NCI-H146 (cell line): Measurements from ENCODE around the gene FAM114A1.

Experiments used
- DNase-seq: peaks from one replicate; lab custom pipeline; 2025; lab: John Stamatoyannopoulos, UW

Gene FAM114A1

DNA sequence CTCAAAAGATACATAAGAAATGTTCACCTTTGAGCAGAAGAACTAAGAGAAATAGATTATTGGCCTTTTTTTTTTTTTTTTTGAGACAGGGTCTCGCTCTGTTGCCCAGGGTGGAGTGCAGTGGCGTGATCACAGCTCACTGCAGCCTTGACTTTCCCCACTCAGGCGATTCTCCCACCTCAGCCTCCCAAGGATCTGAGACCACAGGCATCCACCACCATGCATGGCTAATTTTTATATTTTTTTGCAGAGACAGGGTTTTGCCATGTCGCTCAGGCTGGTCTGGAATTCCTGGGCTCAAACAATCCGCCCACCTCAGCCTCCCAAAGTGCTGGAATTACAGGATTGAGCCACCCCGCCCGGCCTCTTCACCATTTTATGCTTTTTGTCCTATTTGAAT lies 8.1 kb upstream of the FAM114A1 start:
- DNase-seq: no peak

DNA sequence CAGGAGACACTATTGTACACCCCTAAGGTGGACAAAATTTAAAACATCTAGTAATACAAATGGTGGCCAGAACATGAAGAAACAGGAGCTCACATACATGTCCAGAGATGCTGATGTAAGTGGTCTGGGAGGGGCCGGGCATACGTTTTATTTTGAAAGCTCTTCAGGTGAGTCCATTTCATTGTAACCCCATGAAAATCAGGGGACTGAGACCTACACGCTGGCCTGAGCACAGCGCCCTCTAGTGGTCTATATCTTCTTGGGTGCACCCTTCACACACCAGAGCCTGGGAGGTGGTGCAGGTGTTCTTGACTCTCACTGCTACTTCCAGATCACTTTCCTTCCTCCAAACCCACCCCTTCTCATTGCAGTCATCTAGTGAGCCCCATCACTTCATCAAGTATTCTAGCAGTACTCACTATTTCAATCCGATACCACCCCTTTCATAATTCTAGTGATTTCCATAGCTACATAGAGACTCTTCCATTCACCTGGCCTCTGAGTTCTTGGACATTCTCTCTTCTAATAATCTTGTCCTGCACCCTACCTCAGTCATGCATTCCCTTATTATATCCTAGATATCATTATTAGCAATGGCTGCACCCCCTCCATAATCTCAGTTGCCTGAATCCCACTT lies 6.7 kb upstream of the FAM114A1 start:
- peak; percentile 4 for DNase-seq

DNA sequence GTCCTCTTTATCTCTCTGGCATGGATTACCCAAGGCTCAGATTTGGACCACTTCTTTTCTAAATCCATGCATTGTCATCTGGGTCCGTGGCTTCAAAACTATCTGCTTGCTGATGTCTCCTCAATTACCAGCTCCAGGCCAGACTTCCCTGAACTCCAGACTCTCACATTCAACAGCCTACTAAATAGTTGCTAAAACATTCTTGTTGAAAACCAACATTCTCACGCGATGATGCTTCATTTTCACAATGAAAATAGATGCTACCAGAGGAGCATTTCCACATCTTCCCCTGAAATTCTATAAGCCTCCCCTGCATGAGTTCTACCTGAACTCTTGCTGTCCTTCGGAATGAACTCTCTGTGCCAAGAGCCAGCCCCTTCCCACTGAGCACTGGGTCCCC lies 5.8 kb upstream of the FAM114A1 start:
- no peak for DNase-seq

DNA sequence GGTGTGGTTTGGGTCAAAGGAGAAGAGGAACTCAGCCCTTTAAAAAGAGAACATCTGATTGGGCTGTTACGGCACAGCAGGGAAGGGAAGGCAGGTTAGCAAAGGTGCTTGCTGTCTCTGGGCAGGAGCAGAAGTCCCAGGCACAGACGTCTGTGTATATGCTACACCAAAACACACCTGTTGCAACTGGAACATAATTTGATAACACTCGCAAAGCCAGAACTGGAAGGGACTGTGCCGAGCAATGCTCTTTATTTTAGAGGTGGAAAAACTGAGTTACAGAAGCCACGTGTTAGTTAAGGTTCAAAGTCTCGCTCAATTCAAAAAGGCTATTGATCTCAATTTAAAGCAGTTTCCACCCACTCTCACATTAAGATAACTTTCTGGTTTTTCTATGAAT lies 2.2 kb upstream of the FAM114A1 start:
- no peak for DNase-seq

DNA sequence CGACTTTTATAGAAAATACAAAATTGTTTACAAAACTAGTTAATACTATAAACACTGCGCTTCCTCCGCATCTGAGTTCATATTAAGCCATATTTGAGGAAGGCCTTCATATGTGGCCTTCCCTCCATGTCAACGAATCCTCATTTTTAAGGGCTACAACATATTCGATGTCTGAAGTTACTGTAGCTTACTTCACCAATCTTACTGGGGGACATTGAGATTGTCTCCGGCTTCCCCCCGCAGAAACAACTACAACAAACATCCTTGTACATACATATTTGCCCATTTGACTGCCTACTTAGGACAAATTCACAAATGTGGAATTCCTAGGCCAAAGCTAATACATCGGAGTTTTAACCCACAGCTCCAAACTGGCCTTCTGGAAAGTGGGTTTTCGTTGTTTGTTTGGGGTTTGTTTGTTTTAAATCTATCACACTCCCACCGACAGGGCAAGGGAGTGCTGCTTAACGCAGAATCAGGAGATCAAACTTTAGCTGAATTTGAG lies 581 bp upstream of the FAM114A1 start:
- no peak for DNase-seq

DNA sequence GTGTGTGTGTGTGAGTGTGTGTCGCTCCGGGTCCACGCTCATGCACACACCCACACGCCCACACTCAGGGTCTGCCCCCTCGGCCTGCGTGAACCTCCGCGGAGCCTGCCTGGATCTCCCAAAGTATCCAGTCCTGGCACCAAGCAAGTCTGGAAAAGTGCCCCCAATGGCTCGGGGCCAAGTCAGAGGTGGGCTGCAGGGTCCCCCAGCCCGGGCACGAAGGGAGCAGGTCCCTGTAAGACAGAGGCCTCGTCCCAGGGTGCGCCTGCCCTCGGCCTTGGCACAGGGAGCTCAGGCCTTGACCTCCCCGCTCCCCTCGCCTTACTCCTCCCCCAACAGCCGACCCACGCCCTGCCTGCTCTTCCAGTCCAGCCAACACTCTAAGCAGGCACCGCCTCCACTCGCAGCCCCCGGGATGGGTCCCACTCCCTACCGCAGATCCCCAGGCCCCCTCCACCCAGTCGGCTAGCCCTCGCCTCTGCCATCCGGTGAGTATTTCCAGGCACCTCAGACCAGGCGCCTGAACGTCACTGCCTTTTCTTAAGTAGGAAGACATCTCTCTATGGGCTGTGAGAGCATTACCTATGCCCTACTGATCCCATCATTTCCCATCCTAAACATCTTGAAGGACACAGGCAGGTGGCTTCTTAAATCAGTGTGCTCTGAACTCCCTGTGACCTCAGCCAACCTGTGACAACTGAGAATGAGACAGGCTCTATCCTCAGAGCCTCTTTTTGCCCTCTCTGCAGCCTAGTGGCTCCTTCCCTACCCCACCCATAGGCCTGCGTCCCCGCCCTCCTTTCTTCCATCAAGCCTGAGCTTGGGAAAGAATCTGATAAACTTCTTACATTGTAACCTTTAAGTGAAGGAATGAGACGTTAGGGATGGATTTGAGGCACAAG lies 704 bp downstream of the FAM114A1 start:
- DNase-seq: no peak

DNA sequence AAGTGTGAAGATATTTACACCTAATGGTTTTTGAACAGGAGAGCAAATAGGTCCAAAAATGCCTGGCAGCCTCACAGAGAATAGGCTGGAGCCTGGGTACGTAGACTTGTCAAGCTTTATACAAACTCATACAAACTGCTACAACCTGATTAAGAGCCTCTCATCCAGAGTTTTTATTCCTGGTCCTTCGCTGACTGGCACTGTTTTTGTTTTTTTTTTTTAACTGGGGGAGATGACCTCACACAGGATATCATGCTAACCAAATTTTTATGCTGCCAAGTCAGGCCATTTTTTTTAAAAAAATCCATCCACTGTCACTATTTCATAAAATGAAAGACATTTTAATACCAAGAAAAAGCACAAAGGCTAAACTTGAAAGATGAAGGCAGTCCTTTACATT lies 1.9 kb downstream of the FAM114A1 start:
- DNase-seq: no peak

DNA sequence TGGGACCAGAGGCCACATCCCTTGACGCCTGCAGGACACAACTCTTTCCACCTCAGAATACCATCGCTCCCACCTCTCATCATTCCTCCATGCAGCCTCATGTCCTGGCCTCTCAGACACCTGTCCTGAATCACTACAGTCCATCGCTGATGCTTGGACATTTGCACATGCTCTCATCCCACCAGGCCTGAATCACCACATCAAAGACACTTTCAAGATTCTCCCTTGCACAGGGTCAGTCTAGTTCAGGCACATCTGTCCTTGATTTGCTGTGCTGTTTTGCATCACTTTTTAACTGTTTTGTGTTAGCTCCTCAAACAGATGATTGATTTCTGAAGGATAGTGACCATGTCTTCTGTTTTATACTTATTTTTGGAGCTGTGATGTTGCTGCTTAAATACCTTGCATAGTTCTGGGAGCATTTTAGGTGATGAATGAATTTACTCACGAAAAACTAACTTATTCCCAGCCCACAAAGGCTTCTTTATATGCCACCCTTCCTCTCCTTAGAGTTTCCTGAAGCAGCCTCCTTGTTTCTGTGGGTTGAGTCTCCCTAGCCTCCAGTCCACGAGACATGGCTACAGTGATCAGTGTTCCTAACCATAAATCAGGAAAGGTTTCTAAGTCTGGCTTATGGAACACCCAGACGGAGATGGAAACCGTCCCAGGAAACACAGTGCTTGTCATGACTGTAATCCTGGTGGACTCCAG lies 2.6 kb downstream of the FAM114A1 start:
- DNase-seq: no peak

DNA sequence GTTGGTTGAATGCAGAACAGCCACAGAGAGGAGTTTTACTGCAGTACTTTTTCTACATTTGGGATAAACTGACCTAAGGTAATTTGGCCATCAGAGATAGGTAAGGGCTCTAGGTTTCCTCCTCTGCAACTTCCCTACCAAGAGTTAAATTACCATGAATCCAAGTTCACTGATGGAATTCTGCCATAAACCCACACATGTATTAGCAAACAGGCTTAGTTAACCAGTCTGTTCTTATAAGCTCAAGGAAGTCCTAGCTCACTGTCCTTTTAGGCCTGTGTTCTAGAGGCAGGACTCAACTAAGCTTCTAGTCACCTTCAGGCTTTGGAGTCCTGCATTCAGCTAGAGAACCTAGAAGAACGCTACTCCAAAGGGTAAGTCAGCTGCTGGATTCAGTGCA lies 4.0 kb downstream of the FAM114A1 start:
- DNase-seq: no peak

DNA sequence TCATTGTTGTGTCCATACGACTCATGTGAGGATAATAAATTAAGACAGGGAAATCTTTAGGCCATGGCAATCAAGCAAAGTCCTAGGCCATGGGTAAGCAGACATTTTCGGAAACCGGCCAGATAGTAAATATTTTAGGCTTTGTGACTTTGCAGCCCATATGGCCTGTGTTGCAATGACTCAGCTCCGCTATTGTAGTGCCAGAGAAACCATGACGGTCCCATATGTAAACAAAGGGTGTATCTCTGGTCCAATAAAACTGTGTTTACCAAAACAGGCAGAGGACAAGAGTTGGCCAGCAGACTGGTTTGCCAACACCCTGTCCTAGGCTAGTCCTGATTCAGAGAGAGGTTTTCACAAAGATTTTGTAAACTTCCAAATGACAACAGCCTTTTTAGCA lies 5.0 kb downstream of the FAM114A1 start:
- no peak for DNase-seq

DNA sequence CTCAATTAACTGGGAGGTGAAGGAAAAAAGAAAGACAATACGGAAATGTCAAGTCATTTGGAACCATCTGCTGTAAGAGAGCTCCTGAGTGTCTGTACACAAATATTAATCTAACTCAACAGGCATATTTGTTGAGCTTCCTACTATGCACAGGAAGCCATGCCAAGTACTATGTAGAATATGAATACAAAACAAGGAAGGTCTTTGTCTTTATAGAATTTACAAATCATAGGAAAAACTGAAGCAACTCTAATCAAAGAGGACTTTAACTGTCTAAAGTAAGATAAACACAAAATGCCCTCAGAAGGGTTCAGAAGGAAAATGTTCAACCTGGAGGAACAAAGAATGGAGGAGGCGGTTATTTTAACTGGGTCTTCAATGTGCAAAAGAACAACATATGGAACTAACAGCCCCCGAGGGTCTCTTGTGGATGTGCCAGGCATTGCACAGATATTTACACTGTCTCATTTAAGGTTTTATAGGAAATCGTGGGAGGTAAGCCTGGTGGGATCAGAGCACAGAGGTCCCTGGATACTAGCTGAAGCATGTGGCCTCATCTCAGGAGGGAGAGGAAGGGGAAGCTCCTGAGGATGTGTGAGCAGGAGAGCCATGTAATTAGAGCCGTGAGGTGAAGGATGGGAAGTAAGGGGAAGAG lies 5.8 kb downstream of the FAM114A1 start:
- no peak for DNase-seq

DNA sequence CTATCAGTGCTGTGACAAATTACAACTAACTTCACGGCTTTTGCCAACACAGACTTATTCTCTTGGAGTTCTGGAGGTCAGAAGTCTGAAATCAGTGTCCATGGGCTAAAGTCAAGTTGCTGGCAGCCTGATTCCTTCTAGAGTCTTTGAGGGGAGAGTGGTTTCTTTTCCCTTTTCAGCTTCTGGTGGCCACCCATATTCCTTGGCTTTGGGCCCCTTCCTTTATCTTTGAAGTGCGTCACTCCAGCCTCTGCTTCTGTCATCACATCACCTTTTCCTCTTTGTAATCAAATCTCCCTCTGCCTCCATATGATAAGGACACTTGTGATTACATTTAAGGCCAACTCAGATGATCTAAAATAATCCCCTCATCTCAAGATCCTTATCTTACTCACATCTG lies 9.0 kb downstream of the FAM114A1 start:
- DNase-seq: no peak

DNA sequence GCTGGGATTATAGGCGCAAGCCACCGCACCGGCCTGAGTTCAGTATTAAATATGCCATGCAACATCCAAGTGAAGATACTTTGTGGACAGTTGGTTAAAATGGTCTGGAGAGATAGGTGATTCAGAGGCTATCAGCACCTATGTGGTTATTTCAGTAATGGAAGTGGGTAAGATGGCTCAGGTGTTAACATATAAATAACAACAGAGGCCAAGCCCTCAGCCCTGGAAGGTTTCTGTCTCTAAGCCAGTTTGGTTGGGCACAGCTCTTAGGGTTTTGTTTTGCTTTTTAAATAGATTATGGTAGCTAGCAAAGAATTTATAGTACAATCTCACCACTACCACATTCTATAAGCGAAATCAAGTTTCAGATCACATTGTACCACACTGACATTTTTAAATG lies 16.6 kb downstream of the FAM114A1 start:
- no peak for DNase-seq

DNA sequence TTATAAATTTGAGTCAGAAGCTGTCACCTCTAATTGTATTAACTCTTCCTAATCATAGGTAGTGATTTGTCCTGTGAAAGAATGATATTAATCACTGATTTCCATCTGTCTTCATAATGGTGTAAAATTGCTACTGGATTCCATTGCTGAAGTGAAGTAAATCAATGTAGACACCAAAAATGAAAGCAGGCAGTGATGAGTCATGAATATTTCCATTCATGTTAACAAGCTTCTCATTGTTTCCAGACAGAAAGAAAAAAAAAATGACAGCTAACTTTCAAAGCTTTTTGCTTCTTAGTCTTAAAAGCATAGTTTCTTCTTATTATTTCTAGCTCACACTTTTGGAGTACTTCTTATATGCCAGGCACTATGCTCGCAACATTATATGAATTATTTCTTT lies 21.5 kb downstream of the FAM114A1 start:
- DNase-seq: no peak

DNA sequence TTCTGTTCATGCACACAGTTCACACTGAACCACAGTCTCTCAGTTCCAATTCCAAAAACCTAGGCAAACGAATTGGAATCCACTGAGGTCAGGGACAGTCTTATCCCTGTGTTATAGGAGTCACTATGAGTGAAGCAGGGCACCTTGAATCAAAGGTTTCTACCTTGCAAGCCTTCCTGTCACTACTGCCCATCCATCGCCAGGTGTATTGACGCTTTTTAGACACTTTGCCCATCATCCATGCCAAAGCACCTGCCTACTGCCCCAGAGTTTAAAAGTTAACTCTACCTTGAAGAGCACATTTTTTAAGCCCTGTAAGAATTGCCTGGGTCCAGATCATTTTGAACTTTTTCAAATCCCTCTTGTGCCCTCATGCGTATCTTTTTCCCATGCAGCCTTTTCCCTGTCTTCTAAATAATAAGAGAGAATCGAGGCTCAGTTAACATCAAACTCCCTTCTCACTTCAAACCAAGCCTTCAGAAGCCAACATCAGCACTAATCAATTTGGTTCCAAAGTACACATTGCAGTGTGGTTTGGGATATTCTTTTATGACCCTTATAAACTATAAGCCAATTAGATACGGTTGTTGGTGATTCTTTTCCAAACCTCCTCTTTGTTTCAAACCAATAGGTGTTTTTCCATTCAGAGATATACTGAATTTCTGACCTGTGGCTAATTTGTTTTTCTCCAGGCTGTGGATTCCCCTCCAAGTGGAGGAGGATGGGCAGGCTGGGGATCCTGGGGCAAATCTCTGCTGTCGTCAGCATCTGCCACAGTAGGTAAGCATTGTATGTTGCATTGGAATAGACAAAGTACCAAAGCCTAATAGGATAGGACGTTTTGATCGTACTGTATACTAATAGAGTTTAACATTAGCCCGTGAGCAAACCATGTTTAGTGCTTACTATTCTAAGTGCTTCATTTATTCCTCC lies 23.7 kb downstream of the FAM114A1 start:
- DNase-seq: no peak

DNA sequence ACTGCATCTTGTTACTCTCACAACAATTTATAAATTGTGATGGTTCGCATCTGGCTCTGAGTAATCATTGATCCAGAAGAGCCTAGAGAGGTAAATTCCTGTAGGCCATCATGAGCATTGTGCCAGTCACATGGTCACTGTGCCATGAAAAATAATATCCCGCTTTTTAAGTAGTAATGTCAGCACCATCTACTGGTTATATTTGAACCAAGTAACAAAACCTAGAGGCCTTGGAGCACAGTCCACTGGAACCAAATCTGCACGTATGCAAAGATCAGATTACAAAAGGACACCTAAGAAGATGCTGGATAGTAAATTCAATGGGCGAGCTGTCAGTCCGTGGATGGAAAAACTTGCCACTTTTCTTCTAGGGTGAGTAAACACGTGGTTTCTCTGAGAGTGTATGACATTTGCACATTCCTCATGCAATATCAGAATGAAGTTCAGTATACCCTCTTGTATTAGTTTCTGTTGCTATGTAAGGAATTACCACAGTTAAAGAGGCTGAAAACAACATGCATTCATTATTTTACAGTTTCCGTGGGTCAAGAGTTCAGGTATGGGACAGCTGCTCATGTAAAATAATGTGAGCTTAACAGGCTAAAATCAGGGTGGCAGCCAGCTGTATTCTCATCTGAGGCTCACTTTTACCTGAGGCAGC lies 26.8 kb downstream of the FAM114A1 start:
- DNase-seq: no peak

DNA sequence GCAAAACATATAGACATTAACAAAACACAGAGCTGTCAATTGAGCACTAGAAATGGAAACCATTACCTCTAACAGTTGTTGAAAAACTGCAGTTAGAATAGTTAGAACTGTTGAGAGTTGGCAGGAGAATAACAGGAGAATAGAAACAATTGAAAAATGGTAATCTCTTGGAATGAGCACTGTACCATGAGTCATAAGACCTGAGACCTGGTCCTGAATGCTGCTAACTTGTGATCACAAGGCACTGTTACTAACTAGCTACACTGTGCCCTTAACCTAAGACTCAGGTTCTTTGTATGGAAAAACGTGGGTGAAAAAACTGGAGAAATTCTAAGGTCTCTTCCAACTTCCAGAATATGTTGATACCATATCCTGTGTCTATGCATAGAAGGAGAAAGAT lies 29.3 kb downstream of the FAM114A1 start:
- DNase-seq: no peak

DNA sequence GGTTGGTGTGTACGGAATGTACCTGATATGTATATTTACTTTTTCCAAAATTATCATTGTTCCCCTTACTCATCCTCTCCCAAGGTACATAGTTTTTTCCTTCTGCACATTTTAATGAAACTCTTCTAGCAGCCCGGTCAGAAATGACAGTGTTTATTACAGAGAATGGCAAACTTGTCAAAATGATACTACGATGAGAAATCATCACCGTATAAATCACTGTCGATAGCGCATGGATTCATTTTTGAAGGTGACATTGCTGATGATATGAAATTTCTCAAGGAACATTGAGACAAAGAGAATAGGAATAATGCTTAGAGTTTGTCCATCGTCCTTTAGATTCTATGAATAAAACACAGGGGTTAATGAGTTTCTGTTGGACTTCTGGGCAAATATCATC lies 30.6 kb downstream of the FAM114A1 start:
- no peak for DNase-seq

DNA sequence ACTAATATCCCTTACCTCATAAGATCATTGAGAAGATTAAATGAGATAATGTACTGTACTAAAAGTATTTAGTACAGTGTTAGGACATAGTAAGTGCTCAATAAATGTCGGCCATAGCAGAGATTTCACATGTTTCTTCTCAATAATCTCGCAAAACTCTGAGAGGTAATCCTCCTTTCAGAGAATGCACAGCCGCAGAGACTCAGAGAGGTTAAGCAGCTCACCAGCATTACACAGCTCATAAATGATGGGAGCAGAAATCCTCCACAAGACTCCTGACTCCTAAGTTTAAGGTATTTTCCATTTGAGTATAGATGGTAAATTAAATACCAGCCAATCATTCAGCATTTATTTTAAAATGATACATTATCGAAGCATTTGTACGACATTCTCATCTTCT lies 34.6 kb downstream of the FAM114A1 start:
- no peak for DNase-seq

DNA sequence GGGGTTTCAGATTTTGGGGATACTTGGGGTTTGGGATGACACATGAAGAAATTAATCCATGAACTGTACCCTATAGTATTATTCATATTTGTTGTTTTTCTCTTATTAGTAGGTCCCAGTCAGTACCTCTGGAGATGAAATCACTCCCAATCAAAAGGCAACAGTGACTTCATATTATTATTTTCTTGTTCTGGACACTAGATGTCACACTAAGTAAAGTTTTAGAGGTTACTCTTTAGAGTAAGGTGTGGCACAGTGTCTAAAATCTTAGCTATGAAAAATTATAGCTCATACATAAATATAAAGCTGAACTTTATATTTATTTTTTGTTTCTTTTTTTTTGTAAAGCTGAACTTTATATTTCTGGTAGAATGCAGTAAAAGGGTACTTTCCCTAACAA lies 35.1 kb downstream of the FAM114A1 start:
- peak; percentile 1 for DNase-seq
